Measurements from ENCODE around the gene THTPA.

Gene THTPA

GRCh38 chr14:23521785-23522640 lies 34.1 kb upstream of the THTPA start:
- DNase-seq = no peak
- Histone ChIP-seq H3K4me3 (ENCODE audit: insufficient read depth, low read depth, low read length, poor library complexity, severe bottlenecking) (no peak overlapping the region), H3K27me3 (replicated peaks; ENCODE audit: control insufficient read depth, insufficient read depth, low read length, poor library complexity, severe bottlenecking) (no peaks in the 10 kb centered on the region), H3K4me1 (ENCODE audit: control insufficient read depth, insufficient read depth, low read length, poor library complexity, severe bottlenecking) (no peaks in the 10 kb centered on the region), H3K27ac (ENCODE audit: insufficient read depth, low read length, poor library complexity, severe bottlenecking) (no peak overlapping the region), H3K36me3 (ENCODE audit: control insufficient read depth, insufficient read depth, low read length) (no peaks in the 10 kb centered on the region), H3K9me3 (ENCODE audit: control insufficient read depth, low read length) (no peaks in the 10 kb centered on the region)

- no peak for DNase-seq
- H3K27ac ChIP-seq (ENCODE audit: insufficient read depth, low read length, poor library complexity, severe bottlenecking) = no peak overlapping the region
- H3K36me3 ChIP-seq (ENCODE audit: control insufficient read depth, insufficient read depth, low read length) = no peaks in the 10 kb centered on the region
- H3K4me3 ChIP-seq (ENCODE audit: insufficient read depth, low read depth, low read length, poor library complexity, severe bottlenecking) = no peak overlapping the region
- no peaks in the 10 kb centered on the region for H3K4me1 ChIP-seq (ENCODE audit: control insufficient read depth, insufficient read depth, low read length, poor library complexity, severe bottlenecking)
- H3K27me3 ChIP-seq (replicated peaks; ENCODE audit: control insufficient read depth, insufficient read depth, low read length, poor library complexity, severe bottlenecking) = no peaks in the 10 kb centered on the region
- no peaks in the 10 kb centered on the region for H3K9me3 ChIP-seq (ENCODE audit: control insufficient read depth, low read length)
Measured at GRCh38 chr14:23522643-23523198, 33.4 kb upstream of the THTPA start.

- no peak overlapping the region for H3K4me3 ChIP-seq (ENCODE audit: insufficient read depth, low read depth, low read length, poor library complexity, severe bottlenecking)
- no peak overlapping the region for H3K27ac ChIP-seq (ENCODE audit: insufficient read depth, low read length, poor library complexity, severe bottlenecking)
- no peaks in the 10 kb centered on the region for H3K27me3 ChIP-seq (replicated peaks; ENCODE audit: control insufficient read depth, insufficient read depth, low read length, poor library complexity, severe bottlenecking)
- no peaks in the 10 kb centered on the region for H3K4me1 ChIP-seq (ENCODE audit: control insufficient read depth, insufficient read depth, low read length, poor library complexity, severe bottlenecking)
- DNase-seq = no peak
- no peaks in the 10 kb centered on the region for H3K9me3 ChIP-seq (ENCODE audit: control insufficient read depth, low read length)
- no peaks in the 10 kb centered on the region for H3K36me3 ChIP-seq (ENCODE audit: control insufficient read depth, insufficient read depth, low read length)
Measured at GRCh38 chr14:23523229-23524016, 32.6 kb upstream of the THTPA start.

- H3K4me3 ChIP-seq (ENCODE audit: insufficient read depth, low read depth, low read length, poor library complexity, severe bottlenecking) = no peak overlapping the region
- no peak overlapping the region for H3K27ac ChIP-seq (ENCODE audit: insufficient read depth, low read length, poor library complexity, severe bottlenecking)
- H3K36me3 ChIP-seq (ENCODE audit: control insufficient read depth, insufficient read depth, low read length) = no peaks in the 10 kb centered on the region
- no peak for DNase-seq
- H3K4me1 ChIP-seq (ENCODE audit: control insufficient read depth, insufficient read depth, low read length, poor library complexity, severe bottlenecking) = no peaks in the 10 kb centered on the region
- H3K27me3 ChIP-seq (replicated peaks; ENCODE audit: control insufficient read depth, insufficient read depth, low read length, poor library complexity, severe bottlenecking) = no peaks in the 10 kb centered on the region
- H3K9me3 ChIP-seq (ENCODE audit: control insufficient read depth, low read length) = no peaks in the 10 kb centered on the region
Measured at GRCh38 chr14:23524954-23525353, 31.1 kb upstream of the THTPA start.

- Histone ChIP-seq H3K4me1 (ENCODE audit: control insufficient read depth, insufficient read depth, low read length, poor library complexity, severe bottlenecking) (no peaks in the 10 kb centered on the region), H3K27me3 (replicated peaks; ENCODE audit: control insufficient read depth, insufficient read depth, low read length, poor library complexity, severe bottlenecking) (no peaks in the 10 kb centered on the region), H3K4me3 (ENCODE audit: insufficient read depth, low read depth, low read length, poor library complexity, severe bottlenecking) (no peak overlapping the region), H3K27ac (ENCODE audit: insufficient read depth, low read length, poor library complexity, severe bottlenecking) (no peak overlapping the region), H3K9me3 (ENCODE audit: control insufficient read depth, low read length) (no peaks in the 10 kb centered on the region), H3K36me3 (ENCODE audit: control insufficient read depth, insufficient read depth, low read length) (no peaks in the 10 kb centered on the region)
- no peak for DNase-seq
Measured at GRCh38 chr14:23525611-23526010, 30.5 kb upstream of the THTPA start.

GRCh38 chr14:23528555-23528954 lies 27.5 kb upstream of the THTPA start:
- H3K27ac ChIP-seq (ENCODE audit: insufficient read depth, low read length, poor library complexity, severe bottlenecking) = no peak overlapping the region

GRCh38 chr14:23529016-23529415 lies 27.1 kb upstream of the THTPA start:
- H3K27ac ChIP-seq (ENCODE audit: insufficient read depth, low read length, poor library complexity, severe bottlenecking) = no peak overlapping the region
- DNase-seq = no peak
- no peaks in the 10 kb centered on the region for H3K9me3 ChIP-seq (ENCODE audit: control insufficient read depth, low read length)
- H3K4me1 ChIP-seq (ENCODE audit: control insufficient read depth, insufficient read depth, low read length, poor library complexity, severe bottlenecking) = no peaks in the 10 kb centered on the region
- no peaks in the 10 kb centered on the region for H3K27me3 ChIP-seq (replicated peaks; ENCODE audit: control insufficient read depth, insufficient read depth, low read length, poor library complexity, severe bottlenecking)
- no peaks in the 10 kb centered on the region for H3K36me3 ChIP-seq (ENCODE audit: control insufficient read depth, insufficient read depth, low read length)
- no peak overlapping the region for H3K4me3 ChIP-seq (ENCODE audit: insufficient read depth, low read depth, low read length, poor library complexity, severe bottlenecking)

More at GRCh38 chr14:23528555-23528954, 27.5 kb upstream of the THTPA start:
- no peaks in the 10 kb centered on the region for H3K36me3 ChIP-seq (ENCODE audit: control insufficient read depth, insufficient read depth, low read length)
- H3K27me3 ChIP-seq (replicated peaks; ENCODE audit: control insufficient read depth, insufficient read depth, low read length, poor library complexity, severe bottlenecking) = no peaks in the 10 kb centered on the region
- no peak overlapping the region for H3K4me3 ChIP-seq (ENCODE audit: insufficient read depth, low read depth, low read length, poor library complexity, severe bottlenecking)
- H3K4me1 ChIP-seq (ENCODE audit: control insufficient read depth, insufficient read depth, low read length, poor library complexity, severe bottlenecking) = no peaks in the 10 kb centered on the region
- no peaks in the 10 kb centered on the region for H3K9me3 ChIP-seq (ENCODE audit: control insufficient read depth, low read length)
- DNase-seq = no peak

- H3K9me3 ChIP-seq (ENCODE audit: control insufficient read depth, low read length) = no peaks in the 10 kb centered on the region
- H3K4me3 ChIP-seq (ENCODE audit: insufficient read depth, low read depth, low read length, poor library complexity, severe bottlenecking) = no peak overlapping the region
- no peak overlapping the region for H3K27ac ChIP-seq (ENCODE audit: insufficient read depth, low read length, poor library complexity, severe bottlenecking)
- DNase-seq = no peak
- H3K27me3 ChIP-seq (replicated peaks; ENCODE audit: control insufficient read depth, insufficient read depth, low read length, poor library complexity, severe bottlenecking) = no peaks in the 10 kb centered on the region
- H3K36me3 ChIP-seq (ENCODE audit: control insufficient read depth, insufficient read depth, low read length) = no peaks in the 10 kb centered on the region
- H3K4me1 ChIP-seq (ENCODE audit: control insufficient read depth, insufficient read depth, low read length, poor library complexity, severe bottlenecking) = no peaks in the 10 kb centered on the region
Measured at GRCh38 chr14:23530375-23531055, 25.6 kb upstream of the THTPA start.

- Histone ChIP-seq H3K9me3 (ENCODE audit: control insufficient read depth, low read length) (no peaks in the 10 kb centered on the region), H3K4me3 (ENCODE audit: insufficient read depth, low read depth, low read length, poor library complexity, severe bottlenecking) (no peak overlapping the region), H3K27ac (ENCODE audit: insufficient read depth, low read length, poor library complexity, severe bottlenecking) (no peak overlapping the region), H3K36me3 (ENCODE audit: control insufficient read depth, insufficient read depth, low read length) (no peaks in the 10 kb centered on the region), H3K4me1 (ENCODE audit: control insufficient read depth, insufficient read depth, low read length, poor library complexity, severe bottlenecking) (no peaks in the 10 kb centered on the region), H3K27me3 (replicated peaks; ENCODE audit: control insufficient read depth, insufficient read depth, low read length, poor library complexity, severe bottlenecking) (no peaks in the 10 kb centered on the region)
- DNase-seq = no peak
Measured at GRCh38 chr14:23531391-23531790, 24.7 kb upstream of the THTPA start.

All from effector memory CD4-positive, alpha-beta T cell (primary cell).